GM12874 (cell line): ENCODE data around the gene ZBTB12.

ENCODE experiments used
- TF ChIP-seq, protein P1 (sequence below): IDR thresholded peaks from 2 replicates; pipeline ENCODE4 v1.5.1; 2011; ENCODE audit warnings: low read depth, mild to moderate bottlenecking, control low read depth, low read length, moderate library complexity; ENCODE audit not compliant: insufficient read depth

Gene ZBTB12, protein sequence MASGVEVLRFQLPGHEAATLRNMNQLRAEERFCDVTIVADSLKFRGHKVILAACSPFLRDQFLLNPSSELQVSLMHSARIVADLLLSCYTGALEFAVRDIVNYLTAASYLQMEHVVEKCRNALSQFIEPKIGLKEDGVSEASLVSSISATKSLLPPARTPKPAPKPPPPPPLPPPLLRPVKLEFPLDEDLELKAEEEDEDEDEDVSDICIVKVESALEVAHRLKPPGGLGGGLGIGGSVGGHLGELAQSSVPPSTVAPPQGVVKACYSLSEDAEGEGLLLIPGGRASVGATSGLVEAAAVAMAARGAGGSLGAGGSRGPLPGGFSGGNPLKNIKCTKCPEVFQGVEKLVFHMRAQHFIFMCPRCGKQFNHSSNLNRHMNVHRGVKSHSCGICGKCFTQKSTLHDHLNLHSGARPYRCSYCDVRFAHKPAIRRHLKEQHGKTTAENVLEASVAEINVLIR

DNA sequence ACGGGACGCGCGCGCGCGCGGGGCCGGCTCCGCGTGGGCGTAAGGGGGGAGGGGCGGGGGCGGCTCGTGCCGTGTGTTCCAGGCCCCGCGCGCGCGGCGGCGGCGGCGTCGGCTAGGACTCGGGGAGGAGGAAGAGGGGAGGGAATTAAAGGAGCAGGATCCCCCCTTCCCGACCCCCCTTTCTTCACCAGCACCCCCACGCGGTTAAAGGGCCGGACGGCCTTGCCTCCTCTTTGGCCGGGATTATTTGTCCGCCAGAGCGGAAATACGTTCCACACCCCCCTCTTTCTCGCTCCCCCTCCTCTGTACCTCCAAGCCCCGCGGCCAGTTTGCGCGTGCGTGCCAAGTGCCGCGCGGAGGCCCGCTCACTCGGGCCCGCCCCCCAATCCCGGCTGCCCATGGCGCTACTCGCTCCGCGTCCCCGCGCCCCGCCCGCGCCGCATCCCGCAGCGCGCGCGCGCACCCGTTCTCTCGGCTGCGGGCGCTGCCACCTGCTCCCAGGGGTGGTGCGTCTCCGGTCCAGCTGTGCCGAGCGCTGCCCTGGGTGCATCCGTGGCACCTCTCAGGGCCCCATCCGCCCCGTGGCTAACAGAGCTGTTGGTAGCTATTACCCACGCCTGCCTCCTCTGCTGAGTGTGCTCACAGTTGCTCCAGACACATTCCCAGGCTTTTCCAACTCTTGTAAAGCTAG lies at the start of gene ZBTB12:
TSS of gene ZBTB12 (minus strand) at position 134 of the 691 bp plus-strand sequence. CDS start 781 bp downstream, outside the sequence.
- TF ChIP-seq, protein P1, sequence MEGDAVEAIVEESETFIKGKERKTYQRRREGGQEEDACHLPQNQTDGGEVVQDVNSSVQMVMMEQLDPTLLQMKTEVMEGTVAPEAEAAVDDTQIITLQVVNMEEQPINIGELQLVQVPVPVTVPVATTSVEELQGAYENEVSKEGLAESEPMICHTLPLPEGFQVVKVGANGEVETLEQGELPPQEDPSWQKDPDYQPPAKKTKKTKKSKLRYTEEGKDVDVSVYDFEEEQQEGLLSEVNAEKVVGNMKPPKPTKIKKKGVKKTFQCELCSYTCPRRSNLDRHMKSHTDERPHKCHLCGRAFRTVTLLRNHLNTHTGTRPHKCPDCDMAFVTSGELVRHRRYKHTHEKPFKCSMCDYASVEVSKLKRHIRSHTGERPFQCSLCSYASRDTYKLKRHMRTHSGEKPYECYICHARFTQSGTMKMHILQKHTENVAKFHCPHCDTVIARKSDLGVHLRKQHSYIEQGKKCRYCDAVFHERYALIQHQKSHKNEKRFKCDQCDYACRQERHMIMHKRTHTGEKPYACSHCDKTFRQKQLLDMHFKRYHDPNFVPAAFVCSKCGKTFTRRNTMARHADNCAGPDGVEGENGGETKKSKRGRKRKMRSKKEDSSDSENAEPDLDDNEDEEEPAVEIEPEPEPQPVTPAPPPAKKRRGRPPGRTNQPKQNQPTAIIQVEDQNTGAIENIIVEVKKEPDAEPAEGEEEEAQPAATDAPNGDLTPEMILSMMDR = no peak

DNA sequence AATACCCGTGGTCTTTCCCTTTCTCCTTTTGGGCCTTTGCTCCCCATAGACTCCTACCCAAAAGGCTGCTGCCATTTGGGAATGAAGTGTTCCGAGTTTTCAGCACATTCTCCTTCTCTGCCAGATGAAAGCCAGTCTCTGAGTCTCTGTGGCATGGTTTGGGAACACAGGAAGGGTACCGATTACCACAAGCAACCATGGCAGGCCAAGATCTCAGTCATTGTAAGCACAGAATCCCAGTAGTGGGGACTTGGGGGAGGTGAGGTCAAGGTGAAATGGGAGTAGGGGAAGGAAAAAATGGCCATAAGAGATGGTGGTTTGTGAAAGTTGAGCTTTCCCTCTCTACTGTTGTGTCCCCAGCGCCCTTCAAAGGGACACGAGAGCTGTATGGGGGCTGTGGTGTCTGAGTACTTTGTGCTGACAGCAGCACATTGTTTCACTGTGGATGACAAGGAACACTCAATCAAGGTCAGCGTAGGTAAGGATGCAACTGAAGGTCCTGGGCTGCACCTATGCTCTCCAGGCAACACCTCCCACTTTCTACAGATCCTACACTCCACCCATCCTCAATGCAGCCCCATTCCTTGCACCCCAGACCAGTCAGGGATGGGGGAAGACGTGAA lies 48.2 kb upstream of the ZBTB12 start:
- TF ChIP-seq, protein P1 = no peak

DNA sequence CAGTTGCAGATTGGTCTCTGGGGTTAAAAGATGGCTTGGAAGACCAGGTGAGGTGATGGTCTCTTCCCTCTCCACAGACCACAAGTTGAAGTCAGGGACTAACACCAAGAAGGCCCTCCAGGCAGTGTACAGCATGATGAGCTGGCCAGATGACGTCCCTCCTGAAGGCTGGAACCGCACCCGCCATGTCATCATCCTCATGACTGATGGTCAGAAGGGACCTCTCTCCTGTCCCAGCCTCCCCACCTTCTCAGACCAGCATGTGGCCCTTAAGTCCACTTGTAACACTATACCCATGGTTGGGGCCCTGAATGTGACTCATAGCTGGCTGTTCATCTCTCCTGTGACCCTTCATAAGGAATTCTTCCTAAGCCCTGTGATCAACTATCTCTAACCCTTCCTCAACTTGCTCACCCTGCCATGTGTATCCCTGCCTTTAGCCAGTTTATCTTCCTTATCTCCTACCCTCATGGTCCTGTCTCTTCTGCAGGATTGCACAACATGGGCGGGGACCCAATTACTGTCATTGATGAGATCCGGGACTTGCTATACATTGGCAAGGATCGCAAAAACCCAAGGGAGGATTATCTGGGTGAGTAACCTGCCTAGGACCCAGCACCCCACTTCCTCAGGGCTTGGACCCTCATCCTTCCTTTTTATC lies 47.0 kb upstream of the ZBTB12 start:
- TF ChIP-seq, protein P1 = no peak

DNA sequence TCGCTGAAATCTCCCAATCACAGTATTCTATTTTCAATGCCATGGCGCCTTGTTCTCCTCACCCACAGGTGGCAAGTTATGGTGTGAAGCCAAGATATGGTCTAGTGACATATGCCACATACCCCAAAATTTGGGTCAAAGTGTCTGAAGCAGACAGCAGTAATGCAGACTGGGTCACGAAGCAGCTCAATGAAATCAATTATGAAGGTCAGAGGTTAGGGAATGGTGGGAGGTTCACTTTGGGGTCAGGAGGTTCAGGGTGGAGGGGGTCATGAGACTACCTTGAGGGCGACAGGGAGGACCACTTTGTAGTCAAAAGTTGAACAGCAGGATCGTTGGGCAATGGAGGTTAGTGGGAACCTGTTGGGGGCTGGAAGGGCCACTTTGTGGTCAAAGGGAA lies 46.4 kb upstream of the ZBTB12 start:
- TF ChIP-seq, protein P1 = no peak

DNA sequence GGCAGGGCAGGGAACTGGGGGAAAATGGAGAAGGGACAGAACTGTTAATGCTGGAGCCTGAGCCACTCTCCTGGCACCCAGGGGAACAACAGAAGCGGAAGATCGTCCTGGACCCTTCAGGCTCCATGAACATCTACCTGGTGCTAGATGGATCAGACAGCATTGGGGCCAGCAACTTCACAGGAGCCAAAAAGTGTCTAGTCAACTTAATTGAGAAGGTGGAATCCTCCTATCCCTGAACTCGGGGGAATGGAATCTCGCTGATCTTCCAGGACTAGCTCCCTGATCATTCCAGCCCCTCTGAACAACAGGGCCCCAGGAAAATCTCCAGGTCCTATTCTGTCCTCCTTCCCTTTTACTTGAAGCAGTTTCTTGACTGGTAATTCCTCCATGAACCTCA lies 46.0 kb upstream of the ZBTB12 start:
- TF ChIP-seq, protein P1 = no peak

DNA sequence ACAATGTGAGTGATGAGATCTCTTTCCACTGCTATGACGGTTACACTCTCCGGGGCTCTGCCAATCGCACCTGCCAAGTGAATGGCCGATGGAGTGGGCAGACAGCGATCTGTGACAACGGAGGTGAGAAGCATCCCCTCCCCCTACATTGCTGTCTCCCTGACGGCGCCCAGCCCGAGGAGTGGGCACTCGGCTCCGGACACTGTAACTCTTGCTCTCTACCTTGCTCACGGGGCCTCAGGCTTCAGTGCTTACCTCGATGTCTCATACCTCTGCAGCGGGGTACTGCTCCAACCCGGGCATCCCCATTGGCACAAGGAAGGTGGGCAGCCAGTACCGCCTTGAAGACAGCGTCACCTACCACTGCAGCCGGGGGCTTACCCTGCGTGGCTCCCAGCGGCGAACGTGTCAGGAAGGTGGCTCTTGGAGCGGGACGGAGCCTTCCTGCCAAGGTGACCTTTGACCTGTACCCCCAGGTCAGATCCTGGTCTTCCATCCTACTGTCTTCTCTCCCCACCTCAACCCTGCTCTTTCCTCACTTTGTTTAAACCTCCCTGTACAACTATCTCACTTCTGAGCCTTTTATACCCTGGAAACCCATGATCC lies 45.3 kb upstream of the ZBTB12 start:
- TF ChIP-seq, protein P1 = no peak
